ENCODE measurements around the gene FAM83E.

The FAM83E gene

GRCh38 chr19:48627865-48628314 lies 13.0 kb upstream of the FAM83E start:
- TF ChIP-seq GATA2 (IDR thresholded peaks at IDR 0.05; ENCODE audit: low read depth, low read length) (no peak), GATA3 (IDR thresholded peaks at IDR 0.05; ENCODE audit: low read depth, low read length) (no peak)

- TF ChIP-seq GATA3 (IDR thresholded peaks at IDR 0.05; ENCODE audit: low read depth, low read length): no peak
- no peak for TF ChIP-seq GATA2 (IDR thresholded peaks at IDR 0.05; ENCODE audit: low read depth, low read length)
Observed at GRCh38 chr19:48627201-48627864, 12.5 kb upstream of the FAM83E start.

DNA sequence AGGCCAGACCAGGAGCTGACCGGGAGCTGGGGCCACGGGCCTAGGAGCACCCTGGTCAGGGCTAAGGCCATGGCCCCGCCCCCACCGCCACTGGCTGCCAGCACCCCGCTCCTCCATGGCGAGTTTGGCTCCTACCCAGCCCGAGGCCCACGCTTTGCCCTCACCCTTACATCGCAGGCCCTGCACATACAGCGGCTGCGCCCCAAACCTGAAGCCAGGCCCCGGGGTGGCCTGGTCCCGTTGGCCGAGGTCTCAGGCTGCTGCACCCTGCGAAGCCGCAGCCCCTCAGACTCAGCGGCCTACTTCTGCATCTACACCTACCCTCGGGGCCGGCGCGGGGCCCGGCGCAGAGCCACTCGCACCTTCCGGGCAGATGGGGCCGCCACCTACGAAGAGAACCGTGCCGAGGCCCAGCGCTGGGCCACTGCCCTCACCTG lies 11.0 kb upstream of the FAM83E start:
- no peak for TF ChIP-seq GATA3 (IDR thresholded peaks at IDR 0.05; ENCODE audit: low read depth, low read length)
- no peak for TF ChIP-seq GATA2 (IDR thresholded peaks at IDR 0.05; ENCODE audit: low read depth, low read length)

DNA sequence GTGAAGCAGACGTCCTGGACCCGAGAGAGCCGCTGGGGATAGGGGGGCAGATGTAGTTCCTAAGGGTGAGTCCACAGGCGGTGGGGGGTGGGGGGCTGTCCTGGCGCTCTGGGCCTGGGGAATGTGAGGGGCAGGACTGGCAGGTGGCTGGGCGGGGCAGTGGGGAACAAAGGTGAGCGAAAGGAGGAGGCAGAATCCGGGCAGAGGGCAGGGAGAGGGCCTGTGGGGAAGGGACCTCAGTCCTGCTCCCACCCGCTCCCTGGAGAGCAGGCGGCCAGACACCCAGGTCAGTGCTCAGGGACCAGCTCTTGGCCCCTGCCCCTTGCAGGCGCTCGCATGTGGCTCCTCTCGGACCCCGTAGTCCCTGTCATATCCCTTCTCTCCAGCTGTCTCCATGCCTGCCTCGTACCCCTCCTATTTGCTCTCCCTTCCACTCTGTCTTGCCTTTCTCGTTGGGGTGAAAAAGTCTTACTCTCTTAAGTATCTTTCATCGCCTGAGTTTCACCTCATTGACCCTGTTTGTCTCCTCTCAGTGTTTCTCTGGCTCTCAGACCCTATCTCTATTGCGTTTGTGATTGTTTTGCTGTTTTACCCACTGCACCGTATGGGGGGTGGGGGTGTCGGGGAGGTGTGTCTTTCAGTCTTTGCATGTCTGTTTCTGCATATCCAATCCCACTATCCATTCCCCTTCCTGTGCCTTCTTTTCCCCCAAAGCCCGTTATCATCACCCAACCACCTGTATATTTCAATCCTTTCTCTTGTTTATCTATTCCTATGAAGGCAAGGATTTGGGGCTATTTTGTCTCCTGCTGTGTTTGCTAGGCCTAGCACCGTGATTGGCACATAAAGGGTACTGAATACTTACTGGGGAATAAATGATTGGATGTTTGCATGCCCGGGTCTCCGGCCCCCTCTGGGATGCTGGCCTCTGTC lies 10.2 kb upstream of the FAM83E start:
- no peak for TF ChIP-seq GATA3 (IDR thresholded peaks at IDR 0.05; ENCODE audit: low read depth, low read length)

GRCh38 chr19:48624067-48624594 lies 9.3 kb upstream of the FAM83E start:
- no peak for TF ChIP-seq GATA3 (IDR thresholded peaks at IDR 0.05; ENCODE audit: low read depth, low read length)
- TF ChIP-seq GATA2 (IDR thresholded peaks at IDR 0.05; ENCODE audit: low read depth, low read length): no peak

- TF ChIP-seq GATA3 (IDR thresholded peaks at IDR 0.05; ENCODE audit: low read depth, low read length) (no peak), GATA2 (IDR thresholded peaks at IDR 0.05; ENCODE audit: low read depth, low read length) (peak; percentile 96)
Observed at GRCh38 chr19:48623556-48624066, 8.7 kb upstream of the FAM83E start.

DNA sequence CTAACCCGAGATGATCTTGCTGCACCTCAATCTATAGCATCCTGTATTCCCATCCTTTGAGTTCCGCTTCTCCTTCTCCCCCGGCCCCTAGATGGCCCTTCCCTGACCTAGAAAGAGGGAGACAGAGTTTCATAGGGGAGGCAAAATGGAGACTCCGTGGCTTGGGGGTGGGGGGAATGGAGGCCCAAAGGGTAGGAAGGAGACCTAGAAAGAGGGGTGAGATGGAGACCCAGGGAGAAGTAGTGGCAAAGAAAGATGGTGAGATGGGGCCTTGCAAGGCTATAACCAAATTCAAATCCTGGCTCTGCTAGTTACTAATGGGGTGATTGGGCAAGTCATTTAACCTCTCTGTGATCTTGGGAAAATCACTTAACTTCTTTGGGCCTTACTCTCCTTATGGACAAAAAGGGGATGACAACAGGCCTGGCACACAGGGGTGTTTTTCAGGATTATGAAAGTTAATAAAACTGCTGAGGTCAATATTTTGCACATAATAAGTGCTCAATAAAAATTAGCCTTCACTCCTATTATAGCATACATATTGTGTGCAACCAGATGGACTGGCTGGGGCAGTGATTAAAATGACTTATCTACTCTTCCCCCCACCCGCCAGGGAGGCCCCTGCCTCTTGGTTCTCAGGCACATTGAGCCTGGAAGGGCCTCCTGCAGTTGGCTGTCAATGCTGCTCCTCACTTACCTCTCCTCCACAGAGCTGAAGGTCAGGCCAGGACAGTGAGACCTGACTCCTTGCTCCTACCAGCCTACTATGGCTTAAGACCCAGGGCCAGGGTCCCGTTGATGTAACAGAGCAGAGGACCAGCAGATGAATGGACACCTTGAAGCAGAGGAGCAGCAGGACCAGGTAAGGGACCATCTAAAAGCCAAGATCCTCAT lies 5.1 kb upstream of the FAM83E start:
- TF ChIP-seq GATA3 (IDR thresholded peaks at IDR 0.05; ENCODE audit: low read depth, low read length) (no peak; the same call in 1 of the 2 replicates), GATA2 (IDR thresholded peaks at IDR 0.05; ENCODE audit: low read depth, low read length) (no peak)

DNA sequence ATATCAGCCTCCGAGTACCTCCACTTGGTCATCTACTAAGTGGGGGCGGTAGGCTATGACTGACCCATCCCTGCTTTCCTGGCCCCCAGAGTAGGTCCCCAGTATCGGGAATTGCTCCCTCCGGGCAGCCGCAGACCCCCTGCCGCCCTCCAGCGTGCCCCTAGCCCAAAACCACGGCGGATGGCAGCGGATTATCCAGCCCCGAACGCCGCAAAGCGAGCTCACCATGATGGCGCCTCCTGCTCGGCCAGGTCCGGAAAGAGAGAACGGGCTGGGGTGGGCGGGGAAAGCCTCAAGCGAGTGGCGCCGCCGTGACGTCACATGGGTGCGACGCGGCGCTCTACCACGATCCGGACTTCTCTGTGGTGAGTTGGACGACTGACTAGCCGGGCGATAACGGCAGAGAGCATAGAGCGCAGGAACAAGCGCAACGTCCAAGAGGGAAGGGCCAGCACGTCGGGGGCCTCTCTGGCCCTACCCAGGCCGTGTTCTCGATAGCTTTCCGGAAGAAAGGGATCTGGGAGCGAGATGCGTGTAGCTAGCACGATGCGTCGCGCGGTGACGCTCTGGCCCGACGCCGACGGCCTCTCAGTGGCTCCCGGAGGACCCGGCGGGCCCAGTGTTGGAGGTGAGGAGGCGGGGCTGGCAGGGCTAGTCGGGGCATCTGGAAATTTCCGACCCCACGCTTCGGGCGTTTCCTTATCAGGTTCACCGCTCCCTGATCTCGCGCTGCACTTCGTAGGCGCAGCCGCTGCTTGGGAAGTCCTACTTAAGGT lies 4.2 kb upstream of the FAM83E start, which contains the start of the genes RPL18 and SPHK2:
TSS of gene RPL18 (minus strand) at position 263 of the 776 bp plus-strand sequence. CDS start at position 228, 35 bp downstream.
TSS of gene SPHK2 (plus strand) at position 591 of the 776 bp plus-strand sequence. CDS start 1,009 bp downstream, outside the sequence.
- TF ChIP-seq GATA3 (IDR thresholded peaks at IDR 0.05; ENCODE audit: low read depth, low read length) (no peak; the same call in 1 of the 2 replicates), GATA2 (IDR thresholded peaks at IDR 0.05; ENCODE audit: low read depth, low read length) (peak; percentile 97)

- TF ChIP-seq GATA2 (IDR thresholded peaks at IDR 0.05; ENCODE audit: low read depth, low read length) (no peak), GATA3 (IDR thresholded peaks at IDR 0.05; ENCODE audit: low read depth, low read length) (no peak)
Observed at GRCh38 chr19:48618278-48618915, 3.5 kb upstream of the FAM83E start.

- TF ChIP-seq GATA2 (IDR thresholded peaks at IDR 0.05; ENCODE audit: low read depth, low read length) (no peak), GATA3 (IDR thresholded peaks at IDR 0.05; ENCODE audit: low read depth, low read length) (no peak)
Observed at GRCh38 chr19:48617146-48617937, 2.5 kb upstream of the FAM83E start.

- TF ChIP-seq GATA3 (IDR thresholded peaks at IDR 0.05; ENCODE audit: low read depth, low read length) (no peak), GATA2 (IDR thresholded peaks at IDR 0.05; ENCODE audit: low read depth, low read length) (no peak)
Observed at GRCh38 chr19:48616491-48617056, 1.7 kb upstream of the FAM83E start.
